Measurements from ENCODE around the gene KLHL35.

Gene KLHL35

DNA sequence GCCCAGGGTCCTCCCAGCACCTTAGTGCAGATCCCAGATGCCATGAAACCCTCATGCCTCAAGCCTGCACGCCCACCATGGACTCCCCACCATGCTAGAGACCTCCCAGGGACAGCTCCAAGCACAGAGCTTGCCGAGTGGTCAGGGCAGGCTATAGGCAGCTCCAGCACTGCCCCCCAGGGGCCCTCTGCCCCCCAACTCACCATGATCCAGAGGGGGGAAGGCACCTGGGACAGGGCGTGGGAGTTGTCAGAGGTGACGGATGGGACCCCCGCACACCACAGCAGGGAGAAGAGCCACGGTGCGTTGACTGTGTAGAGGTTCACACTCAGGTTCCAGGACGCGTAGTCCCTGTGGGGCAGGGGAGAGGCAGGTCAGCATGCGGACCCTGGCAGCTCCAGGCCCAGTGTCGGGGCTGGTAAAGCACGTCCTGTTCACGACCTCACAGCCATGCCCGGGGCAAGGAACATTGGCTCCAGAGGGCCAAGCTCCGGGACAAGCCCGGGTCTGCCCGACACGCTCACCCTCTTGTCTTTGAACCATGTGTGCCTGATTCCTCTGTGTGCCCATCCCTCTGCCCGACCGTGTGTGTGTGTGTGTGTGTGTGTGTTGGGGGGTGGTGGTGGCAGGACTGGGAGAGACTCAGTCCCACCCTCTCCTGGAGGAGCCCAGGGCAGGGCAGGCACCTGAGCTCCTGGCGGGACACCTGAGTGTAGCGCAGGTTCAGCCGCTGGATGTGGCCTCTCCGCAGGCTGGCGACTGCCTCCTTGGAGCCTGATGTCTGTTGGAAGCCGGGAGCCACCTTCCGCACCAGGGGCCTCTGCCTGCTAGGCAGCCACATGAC is 8.2 kb upstream of the KLHL35 start:
- DNase-seq = no peak

DNA sequence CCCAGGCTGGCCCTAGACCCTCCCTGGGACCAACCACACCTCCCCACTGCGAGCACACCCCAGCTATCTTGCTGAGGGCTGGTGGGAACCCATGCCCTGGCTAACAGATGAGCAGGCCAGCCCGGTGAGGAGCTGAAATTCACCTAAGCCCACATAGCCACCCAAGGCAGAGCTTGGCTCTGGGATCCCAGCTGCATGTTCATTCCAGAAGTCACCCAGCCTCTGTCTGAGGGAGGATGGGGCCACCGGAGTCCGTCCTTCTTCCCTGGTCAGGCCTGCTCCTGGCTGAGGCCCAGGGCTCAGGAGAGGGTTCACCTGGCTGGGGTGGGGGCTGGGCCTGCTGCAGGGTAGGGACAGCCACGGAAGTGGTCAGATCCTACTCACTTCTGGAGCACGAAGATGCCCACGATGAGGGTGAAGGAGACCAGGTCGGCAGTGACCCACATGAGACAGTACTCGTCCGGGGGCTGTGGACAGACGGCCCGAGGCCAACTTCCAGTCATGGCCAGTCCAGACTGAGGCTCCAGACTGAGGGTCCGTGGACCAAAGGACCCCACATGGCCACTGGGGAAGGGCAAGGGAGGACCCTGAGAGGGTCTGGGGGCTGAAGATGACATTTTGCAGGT is 6.6 kb upstream of the KLHL35 start:
- DNase-seq = no peak

DNA sequence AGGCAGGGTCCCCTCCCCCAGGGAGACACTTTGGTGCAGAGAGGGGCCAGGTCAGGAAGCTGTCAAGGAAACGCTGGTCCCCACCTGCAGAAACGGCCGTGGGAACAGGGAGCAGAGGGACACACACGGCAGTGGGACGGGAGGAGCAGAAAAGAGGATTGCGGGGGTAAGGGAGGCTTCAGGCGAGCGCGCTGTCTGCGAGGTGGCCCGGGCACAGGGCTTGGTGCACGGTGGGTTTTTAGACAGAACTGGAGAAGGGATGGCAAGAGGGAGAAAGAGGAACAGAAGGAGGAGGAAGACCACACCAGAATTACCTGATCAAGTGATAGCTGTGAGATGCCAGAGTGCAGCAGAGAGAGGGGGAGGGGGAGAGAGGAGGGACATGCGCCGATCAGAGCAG is 6.0 kb upstream of the KLHL35 start:
- DNase-seq = no peak

DNA sequence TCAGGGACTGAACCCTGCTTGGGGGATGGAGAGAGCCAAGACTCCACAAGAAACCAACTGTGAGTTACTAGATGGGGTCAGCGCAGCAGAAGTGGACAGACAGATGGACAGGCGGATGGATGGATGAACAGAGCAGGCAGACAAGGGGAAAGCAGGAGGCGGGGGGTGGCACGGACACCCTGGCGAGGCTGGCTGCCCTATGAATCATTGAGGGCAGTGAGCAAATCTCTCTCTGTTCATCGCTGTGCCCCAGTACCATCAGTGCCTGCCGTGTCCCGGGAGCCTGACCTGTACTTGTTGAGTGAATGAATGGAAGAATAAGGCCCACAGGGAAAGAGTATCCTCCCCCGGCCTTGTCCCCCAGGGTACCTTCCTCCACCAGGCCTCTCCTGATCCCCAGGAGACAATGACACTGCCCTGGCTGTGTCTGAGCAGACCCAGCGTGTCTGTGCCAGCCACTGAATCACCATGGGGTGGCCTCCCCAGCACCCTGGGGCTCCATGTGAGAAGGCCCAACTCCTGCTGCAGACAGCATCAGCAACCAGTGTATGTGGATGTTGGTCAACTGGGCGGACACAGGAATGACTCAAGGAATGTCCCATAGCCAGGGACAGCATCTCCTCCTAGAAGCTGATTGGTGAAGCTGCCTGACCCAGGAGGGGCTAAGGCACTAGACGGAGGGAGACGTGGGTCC is 5.1 kb upstream of the KLHL35 start:
- no peak for DNase-seq

DNA sequence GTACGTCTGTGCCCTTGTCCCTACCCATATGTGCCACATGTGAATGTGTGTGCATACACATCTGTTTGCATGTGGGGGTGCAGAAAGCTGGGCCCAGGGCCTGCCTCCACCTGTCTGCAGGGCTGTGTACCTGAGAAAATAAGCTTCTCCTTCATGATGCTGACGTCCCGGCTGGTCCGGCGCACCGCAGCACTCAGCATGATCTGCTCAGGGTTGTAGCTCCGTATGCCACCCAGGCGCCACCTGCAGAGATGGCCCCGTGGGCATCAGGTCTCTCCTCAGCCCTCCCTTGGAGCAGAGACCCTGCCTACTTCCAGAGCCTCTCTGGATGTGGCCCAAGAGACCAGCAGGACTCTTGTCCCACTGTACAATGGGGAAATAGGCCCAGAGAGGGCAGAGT is 3.8 kb upstream of the KLHL35 start:
- no peak for DNase-seq

DNA sequence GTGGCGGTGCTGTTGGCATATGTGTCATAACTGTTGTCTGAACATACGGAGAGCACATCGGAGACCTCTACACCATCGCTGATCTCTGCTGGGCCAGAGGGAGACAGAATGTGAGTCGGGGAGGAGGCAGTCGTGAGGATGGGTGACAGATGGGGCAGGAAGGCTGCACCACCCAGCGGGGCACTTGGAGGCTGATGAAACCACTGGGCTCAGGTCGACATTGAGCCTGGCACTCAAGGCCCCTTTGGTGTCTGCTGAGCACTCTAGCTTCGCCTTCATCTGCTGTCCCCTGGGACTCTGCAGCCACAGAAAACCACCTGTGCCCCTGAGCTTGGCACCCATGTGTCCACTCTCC is 2.5 kb upstream of the KLHL35 start:
- DNase-seq = no peak

DNA sequence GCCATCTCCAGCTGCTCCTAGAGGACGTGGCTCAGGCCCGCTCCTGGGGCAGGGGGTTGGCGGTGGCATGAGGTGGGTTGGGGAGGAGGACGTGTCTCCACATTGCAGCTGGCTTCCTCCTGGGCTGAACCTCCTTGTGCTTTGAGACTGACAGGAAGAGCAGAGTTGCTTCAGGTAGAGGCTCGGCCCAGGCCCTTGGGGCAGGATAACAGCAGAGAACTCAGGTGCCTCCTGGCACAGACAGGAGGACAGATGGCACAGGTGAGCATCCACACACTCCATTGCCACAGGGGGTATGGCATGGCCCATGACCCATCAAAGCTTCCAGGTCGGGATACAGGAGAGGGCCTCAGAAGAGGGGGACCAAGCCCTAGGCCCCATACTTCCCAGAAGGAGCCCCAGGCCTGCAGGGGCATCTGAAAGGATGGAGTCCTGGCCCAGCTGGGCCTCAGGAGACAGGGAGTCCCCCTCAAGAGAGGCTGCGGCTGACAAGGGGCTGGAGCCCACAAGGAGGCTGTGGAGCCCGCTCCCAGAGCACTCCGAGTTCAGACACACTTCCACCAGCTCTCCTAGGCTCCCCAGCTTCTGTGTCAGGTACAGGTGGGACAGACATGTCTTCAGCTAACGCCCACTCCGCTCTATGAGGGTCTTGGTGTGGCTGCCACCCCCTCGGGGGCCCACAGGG is 2.0 kb upstream of the KLHL35 start:
- no peak for DNase-seq

DNA sequence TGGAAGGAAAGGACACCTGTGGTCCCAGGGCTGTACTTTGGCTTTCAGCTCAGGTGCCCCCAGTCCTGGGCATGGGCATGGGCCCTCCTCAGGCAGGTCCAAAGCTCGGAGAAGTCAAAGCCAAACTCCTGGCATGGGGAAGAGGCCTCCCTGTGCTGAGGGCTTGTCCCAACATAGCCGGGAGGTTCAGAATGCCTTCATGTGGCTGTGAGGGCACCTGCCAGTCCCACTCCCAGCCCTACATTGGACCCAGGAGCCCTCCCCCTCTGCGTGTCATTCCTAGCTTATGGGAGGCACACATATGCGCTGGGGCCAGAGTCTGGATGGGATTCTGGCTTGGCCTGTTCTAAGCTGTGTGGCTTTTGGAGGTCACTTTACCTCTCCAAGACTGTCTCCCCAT is 1.0 kb upstream of the KLHL35 start:
- no peak for DNase-seq

DNA sequence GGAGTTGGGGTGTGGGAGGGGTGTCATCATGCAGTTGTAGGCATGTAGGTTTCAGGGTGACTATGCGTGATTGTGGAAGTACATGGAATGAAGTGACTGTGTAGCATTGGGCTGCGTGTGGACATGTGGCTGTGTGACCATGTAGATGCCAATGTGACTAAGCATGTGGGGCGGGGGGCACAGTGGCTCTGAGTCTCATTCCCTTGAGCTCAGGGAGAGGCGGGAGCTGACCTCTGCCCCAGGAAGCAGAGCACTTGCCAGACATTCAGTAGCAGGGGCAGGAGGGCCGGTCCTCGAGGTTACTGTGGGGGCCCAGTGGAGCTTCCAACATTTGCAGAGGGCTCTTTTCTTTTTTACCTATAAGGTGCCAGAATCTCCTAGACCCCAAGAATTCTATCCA is 440 bp upstream of the KLHL35 start:
- no peak for DNase-seq

DNA sequence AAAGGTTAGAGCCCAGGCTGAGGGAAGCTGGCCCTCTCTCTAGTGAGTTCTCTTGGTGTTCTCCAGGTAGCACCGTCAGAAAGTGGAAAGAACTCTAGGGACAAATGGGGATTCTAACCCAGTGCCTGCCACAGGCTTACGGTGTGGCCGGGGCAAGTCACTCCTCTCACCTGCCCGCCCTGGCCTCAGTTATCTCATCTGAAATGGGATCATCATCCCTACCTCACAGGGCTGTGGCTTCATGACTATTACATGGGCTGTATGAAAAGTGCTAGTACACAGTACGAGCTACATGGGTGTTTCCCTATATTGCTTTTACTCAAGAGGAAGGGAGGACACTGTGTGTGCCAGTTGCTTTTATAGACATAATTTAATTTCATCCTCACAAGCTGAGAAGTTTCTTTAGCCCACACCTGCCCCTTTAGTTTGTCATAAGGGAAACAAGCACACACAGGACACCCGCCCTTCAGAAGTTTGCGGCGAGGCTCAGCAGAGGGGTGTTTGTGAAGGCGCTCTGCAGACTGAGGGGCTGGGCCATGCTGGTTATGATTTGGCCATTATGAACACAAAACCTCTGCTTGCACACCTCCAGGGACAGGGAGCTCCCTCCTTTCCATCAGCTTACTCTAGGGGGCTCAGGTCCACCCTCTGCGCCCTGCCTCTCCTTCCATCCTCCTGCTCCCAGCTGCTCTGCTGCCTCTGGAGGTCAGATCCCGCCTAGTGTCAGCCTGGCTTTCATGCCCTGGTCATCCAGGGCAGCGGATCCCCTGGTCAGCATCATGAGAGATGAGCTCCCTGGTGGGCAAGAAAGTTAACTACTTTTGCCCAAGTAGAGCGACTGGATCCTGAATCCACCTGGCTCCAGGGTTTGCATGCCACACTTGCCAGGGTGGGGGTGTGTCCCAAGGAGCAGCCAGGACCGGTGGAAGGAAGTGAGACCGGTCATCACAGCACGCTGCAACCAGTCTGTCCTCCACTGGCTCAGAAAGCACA is 1.2 kb downstream of the KLHL35 start:
- no peak for DNase-seq

DNA sequence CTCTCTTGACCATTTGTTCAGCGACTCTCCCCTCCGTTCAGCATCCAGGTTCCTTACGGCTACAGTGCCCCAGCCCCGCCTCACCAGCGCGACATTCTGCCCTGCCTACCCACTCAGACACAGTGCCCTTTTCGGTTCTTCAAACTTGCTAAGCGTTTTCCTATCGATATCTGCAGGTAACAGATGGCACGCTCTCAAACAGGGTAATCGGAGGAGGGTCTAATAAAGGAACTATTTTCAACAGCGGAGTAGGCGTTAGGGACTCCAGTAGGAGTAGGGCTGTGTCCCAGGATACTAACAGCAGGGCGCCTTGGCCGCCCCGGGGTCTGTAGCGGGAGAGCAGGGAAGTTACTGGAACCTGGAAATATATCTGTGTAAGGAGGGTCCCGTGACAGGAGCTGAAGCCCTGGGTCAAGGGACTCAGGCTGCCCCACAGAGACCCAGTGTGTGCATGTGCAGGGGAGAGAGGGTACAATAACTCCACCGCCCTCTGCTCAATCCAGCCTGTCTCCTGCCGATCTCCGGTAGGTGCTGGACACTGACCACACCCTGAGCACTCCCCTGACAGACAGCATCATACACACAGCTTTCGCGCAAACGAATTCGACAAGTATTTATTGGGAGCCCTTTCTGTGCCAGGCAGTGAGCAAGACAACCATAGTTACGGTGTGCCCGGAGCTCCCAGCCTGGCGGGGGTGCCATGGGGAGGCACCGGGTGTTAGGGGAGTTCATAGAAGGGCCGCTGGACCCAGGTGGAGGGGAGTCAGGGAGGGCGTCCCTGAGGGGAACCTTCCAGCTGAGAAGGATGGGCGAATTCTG is 2.1 kb downstream of the KLHL35 start:
- DNase-seq = no peak

DNA sequence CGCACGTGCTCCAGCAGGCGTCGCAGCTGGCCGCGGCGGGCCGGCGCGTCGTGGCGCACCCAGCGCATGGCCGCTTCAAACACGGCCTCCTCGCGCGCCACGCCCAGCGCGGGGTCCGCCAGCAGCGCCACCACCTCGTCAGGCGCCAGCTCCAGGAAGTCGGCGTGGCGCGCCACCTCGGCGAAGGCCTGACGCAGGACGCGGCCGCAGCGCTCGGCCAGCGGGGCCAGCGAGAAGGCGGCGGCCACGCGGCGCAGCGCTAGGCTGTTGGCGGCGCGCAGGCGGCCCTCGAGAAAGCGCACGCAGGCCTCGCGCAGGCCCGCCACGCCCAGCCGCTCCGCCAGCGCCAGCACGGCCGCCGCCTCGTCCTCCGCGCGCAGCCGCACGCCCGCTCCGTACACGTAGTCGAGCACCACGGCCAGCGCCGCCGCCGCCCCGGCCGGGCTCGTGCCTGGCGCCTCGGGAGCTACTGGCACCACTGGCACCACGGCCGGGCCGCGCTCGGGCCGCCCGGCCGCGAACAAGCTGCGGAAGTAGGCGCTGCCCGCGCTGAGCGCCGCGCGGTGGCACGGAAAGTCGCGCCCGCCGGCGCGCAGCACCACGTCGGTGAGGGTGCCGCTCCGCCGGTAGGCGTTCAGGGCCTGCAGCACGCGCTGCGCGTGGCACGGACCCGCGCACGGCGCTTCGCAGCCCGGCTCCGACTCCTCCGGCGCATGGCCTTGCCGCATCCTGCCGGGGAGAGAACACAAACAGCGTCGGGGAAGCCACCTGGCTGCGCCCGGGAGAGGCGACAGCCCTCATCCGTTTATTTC is 2.9 kb downstream of the KLHL35 start:
- peak; percentile 42 for DNase-seq

DNA sequence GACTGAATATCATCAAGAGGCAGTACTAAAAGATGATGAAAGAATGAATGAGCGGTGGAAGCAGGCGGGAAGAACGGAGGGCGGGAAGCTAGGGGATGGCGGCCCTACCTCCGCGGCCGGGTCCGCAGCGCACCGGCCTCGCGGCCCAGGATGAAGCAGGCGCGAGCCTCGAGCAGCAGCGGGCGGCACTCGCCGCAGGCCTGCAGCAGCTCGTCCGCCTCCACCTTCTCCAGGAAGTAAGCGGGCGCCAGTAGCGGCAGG is 3.4 kb downstream of the KLHL35 start:
- no peak for DNase-seq

DNA sequence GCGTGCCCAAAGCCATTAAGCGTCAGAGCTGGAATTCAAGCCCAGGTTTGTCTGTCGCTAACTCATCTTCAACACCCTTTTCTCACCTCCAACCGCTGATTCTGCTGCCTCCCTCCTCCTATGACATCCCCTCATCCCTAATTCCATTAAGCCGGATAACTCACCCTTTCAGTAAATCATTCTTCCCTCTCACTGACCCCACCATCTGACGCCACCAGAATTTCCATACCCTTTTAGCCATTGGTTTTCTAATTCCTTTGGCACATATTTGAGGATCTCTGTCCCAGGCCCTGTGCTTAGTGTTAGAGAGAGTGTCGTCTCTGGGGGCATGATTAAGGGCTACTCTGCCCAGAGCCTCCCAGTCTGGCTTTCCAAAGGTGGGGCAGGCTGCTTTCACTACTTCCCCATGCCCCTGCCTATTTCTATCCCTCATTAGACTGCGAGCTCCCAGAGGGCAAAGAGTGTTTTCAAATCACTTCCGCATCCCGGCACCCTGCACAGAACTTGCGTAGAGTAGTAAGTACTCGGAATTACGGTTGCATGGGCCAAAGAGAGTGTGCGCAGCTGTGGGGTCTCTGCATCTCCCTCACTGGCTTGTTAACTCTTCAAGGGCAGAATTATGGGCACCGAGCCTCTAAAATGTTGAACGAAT is 3.9 kb downstream of the KLHL35 start:
- no peak for DNase-seq

DNA sequence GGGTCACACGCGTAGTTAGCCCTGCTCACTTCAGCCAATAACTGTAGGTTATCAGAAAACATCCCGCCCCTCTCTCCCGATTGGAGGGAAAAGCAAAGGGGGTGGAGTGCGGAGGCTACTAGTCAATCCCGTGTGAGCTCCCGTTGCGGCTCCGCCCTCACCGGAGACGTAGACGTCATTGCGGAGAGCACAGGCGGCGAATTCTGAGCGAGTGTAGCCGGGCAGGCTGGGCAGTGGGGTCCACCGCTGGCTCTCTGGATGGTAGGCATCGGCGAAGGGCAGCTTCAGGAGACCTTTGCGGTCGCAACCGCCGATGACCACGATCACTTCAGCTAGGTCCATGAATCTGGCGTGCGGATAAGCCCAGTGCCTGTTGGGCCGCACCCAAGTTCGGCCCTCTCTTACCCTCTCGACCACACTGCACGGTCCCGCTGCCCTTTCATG is 4.7 kb downstream of the KLHL35 start:
- no peak for DNase-seq

DNA sequence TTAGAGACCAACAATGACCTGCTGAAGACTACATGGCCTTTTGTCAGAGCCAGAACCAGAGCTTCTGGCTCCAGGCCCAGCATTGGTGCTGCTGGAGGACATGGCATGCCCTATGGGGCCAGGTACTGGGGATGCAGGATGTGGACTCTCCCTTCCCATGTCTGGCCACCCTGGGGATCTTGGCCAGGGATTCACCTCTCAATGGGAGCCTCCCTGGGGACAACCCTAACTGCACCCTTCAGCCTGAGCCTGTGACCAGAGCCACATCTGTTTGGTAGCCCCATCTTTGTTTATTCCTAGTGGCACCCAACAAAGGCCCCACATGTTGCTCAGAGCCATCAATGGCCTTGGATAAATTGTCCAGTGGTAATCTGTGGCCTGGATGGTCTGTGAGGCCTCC is 5.8 kb downstream of the KLHL35 start:
- DNase-seq = no peak

DNA sequence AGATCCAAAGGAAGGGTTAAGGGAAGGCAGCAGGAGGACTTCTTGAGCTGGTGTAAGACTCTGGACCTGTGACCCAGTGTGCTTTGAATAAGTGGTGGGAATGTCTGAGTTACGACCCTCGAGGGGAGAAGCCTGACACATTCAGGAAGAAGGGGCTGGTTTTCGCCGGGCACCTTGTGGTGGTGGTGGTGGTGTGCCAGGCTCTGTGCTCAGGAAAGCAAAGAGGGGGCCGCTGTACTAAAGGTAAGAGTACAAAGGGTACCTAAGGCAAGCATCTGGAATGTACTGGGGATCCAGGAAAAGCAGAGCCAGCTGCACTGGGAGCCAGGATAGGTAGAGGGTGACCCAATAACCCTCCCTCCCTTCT is 6.3 kb downstream of the KLHL35 start:
- no peak for DNase-seq

DNA sequence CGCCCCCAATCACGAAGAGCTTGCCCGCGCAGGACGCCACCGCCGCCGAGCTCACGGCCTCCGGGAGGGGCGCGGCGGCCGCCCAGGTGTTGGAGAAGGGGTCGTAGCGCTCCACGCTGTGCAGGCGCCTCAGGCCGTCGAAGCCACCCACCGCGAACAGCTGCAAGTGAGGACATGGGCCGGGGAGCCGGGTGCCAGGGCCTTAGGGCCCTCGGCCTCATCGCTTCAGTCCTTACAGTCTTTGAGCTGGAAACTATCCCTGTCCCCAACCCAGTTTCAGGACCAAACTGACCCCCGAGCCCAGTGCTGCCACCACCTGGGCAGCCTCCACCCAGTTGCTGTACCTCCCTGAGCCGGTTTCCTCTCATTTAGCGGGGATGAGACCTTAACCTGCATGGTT is 7.6 kb downstream of the KLHL35 start:
- no peak for DNase-seq

DNA sequence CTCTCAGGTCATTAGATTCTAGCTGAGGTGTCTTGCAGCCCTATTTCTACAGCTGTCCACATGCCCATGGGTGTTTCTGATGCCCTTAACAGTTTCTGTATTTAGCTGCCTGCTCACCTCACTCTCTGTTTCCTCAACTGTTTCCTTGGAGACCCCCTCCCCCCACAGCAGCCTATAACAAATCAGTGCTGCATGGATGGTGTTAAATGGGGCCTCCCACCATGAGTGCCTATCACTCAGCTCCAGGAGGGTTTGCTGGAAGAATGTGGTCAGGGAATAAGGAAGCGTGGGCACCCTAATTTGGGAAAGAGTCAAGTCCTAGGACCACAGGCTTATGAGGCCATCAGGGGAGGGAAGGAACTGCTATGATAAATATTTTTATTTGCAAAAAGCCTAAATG is 8.6 kb downstream of the KLHL35 start:
- no peak for DNase-seq

DNA sequence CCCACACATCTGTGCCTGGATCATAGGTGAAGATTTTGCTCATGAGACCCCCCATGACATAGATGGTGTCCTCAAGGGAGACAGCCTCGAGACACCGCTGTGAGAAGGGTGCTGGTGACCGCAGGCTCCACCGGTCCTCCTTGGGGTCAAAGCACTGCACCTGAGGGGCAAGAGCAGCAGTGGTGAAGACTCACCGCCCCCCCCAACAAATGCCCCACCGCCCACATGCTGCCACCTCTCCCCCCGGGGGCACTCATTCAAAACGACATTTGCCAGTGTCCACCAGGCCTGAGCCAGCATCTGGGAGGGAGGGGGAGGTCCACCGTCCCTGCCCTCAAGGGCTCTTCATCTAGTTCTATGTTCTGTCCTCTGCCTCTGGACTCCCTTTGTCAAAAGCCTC is 9.3 kb downstream of the KLHL35 start:
- no peak for DNase-seq
